Measurements from ENCODE around the gene SAFB.

Gene SAFB

GRCh38 chr19:5703819-5704818 is 81.2 kb downstream of the SAFB start:
- no peak for FAIRE-seq

GRCh38 chr19:5705552-5705951 is 82.7 kb downstream of the SAFB start:
- no peak for FAIRE-seq

- no peak for FAIRE-seq
These were observed 84.1 kb downstream of the SAFB start for GRCh38 chr19:5706876-5707573.

- no peak for FAIRE-seq
These were observed 85.0 kb downstream of the SAFB start for GRCh38 chr19:5707576-5708575.

DNA sequence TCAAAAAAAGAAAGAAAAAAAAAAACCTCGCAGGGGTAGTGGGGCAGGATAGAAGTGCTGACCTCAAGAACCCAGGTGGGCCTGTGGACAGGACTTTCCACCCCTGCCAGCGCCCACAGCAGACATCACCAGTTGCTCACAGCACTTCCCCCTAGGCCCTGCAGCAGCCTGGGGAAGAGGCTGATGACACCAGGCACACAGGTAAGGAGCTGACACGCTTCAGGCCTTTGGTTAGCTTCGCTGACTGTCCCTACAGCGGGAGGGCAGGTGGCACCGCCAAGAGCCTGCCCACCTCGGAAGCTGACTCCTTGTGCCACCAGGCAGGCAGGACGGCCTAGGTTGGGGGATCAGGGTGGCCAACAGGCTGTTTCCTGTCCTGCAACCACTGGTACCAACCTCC is 88.1 kb downstream of the SAFB start:
- FAIRE-seq = no peak

DNA sequence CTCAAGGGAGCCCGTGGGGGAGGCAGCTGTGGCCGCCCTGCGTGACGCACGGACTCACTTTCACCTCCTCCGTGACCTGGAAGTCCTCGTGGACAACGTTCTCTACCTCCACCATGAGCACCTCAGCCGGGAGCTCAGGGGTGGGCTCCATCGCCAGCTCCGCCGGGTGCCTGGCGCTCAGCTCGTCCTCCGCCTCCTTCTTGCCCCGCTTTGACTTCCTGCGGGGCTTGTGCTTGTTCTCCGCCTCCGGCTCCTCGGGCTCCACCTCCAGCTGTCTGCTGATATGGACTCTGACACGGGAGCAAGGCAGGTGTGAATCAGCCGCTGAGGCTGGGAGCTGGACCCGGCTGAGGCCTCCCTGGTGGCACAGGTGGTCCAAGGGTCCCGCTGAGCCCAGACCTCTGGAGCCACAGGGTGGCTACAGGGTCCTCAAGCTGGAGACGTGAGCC is 88.9 kb downstream of the SAFB start:
- no peak for FAIRE-seq

GRCh38 chr19:5713228-5713627 is 90.3 kb downstream of the SAFB start:
- FAIRE-seq = no peak

- no peak for FAIRE-seq
These were observed 91.9 kb downstream of the SAFB start for GRCh38 chr19:5714816-5715215.

DNA sequence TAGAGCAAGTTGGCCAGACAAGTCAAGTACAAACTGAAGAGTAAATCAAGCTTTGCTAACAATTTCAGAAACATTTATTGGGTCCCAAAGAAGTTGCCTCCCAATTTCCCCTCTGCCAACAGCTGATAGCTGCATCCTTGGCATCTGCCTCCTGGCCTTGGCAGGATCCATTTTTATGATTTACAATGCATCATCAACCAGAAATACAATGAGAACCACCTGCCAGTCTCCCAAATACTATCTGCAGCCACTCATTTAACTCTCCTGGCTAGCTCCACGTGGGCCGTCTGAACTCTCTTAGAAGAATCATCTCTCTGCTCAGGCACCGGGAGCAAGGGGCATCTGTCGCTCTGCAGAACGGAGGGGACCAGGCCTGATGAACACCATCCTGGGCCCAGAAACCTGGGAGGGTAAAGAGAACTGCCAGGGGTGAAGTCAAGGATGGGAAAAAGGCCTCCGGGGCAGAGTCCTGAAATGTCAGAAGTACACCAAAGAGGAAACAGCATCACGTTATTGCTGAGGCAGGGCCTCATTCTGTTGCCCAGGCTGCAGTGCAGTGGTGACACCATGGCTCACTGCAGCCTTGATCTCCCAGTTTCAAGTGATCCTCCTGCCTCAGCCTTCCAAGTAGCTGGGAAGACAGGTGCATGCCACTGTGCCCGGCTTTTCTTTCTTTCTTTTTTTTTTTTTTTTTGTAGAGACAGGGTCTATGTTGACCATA is 94.5 kb downstream of the SAFB start:
- FAIRE-seq = no peak

All from endometrium (tissue), 2 donors.